ENCODE measurements around the gene GDA.

GDA gene

GRCh38 chr9:72193478-72193881 lies 44.2 kb downstream of the GDA start:
- Histone ChIP-seq H3K4ac (ENCODE audit: low read depth in 1 of 2, low read length in 2 of 2) (no peak overlapping the region), H2AFZ (ENCODE audit: low read depth, low read length) (no peak overlapping the region), H4K8ac (ENCODE audit: low read length) (no peak overlapping the region), H2AK5ac (ENCODE audit: low read length, severe bottlenecking) (no peak overlapping the region), H2BK12ac (ENCODE audit: low read length in 2 of 2) (no peak overlapping the region), H3K4me2 (ENCODE audit: low read length, poor library complexity, severe bottlenecking) (no peak overlapping the region), H3K4me3 (ENCODE audit: insufficient read depth in 1 of 2, low read depth in 1 of 2, low read length in 2 of 2) (no peak overlapping the region), H2BK120ac (ENCODE audit: low read depth, low read length) (no peak overlapping the region), H3K27ac (ENCODE audit: low read length, poor library complexity, severe bottlenecking) (no peak overlapping the region), H3K4me1 (ENCODE audit: control insufficient read depth, insufficient read depth, low read depth, low read length) (no peaks in the 10 kb centered on the region), H3K9me3 (ENCODE audit: control insufficient read depth, low read length) (no peaks in the 10 kb centered on the region), H3K36me3 (ENCODE audit: control insufficient read depth in 1 of 2, insufficient read depth in 2 of 2, low read depth in 1 of 2, low read length in 2 of 2) (no peaks in the 10 kb centered on the region), H2BK15ac (ENCODE audit: low read depth, poor library complexity, severe bottlenecking) (no peak overlapping the region), H3K18ac (ENCODE audit: low read depth in 1 of 2, low read length in 2 of 2) (no peak overlapping the region), H2BK5ac (ENCODE audit: low read depth, low read length, poor library complexity, severe bottlenecking) (no peak overlapping the region), H3K14ac (ENCODE audit: low read length in 2 of 2) (no peak overlapping the region), H4K91ac (ENCODE audit: low read length) (no peak overlapping the region), H3K27me3 (ENCODE audit: control insufficient read depth in 1 of 2, insufficient read depth in 1 of 2, low read length in 2 of 2) (no peaks in the 10 kb centered on the region), H3K9ac (ENCODE audit: low read length) (no peak overlapping the region), H3K23ac (ENCODE audit: low read length in 2 of 2) (no peak overlapping the region), H3K79me1 (replicated peaks; ENCODE audit: low read length, poor library complexity, severe bottlenecking) (no peaks in the 10 kb centered on the region)
- no peak for DNase-seq
- 78% methylated on average over 5 of the region's 5 CpGs for WGBS

- Histone ChIP-seq H2AFZ (ENCODE audit: low read depth, low read length) (no peak overlapping the region), H2BK15ac (ENCODE audit: low read depth, poor library complexity, severe bottlenecking) (no peak overlapping the region), H3K4ac (ENCODE audit: low read depth in 1 of 2, low read length in 2 of 2) (no peak overlapping the region), H3K4me3 (ENCODE audit: insufficient read depth in 1 of 2, low read depth in 1 of 2, low read length in 2 of 2) (no peak overlapping the region), H4K8ac (ENCODE audit: low read length) (no peak overlapping the region), H3K27me3 (ENCODE audit: control insufficient read depth in 1 of 2, insufficient read depth in 1 of 2, low read length in 2 of 2) (peaks cover 0 to 2% of the 10 kb centered on the region in 2 experiments), H3K18ac (ENCODE audit: low read depth in 1 of 2, low read length in 2 of 2) (no peak overlapping the region), H2BK5ac (ENCODE audit: low read depth, low read length, poor library complexity, severe bottlenecking) (no peak overlapping the region), H3K9me3 (ENCODE audit: control insufficient read depth, low read length) (no peaks in the 10 kb centered on the region), H3K23ac (ENCODE audit: low read length in 2 of 2) (no peak overlapping the region), H3K4me2 (ENCODE audit: low read length, poor library complexity, severe bottlenecking) (no peak overlapping the region), H2BK120ac (ENCODE audit: low read depth, low read length) (no peak overlapping the region), H3K79me1 (replicated peaks; ENCODE audit: low read length, poor library complexity, severe bottlenecking) (no peaks in the 10 kb centered on the region), H3K9ac (ENCODE audit: low read length) (no peak overlapping the region), H4K91ac (ENCODE audit: low read length) (no peak overlapping the region), H3K27ac (ENCODE audit: low read length, poor library complexity, severe bottlenecking) (no peak overlapping the region), H2BK12ac (ENCODE audit: low read length in 2 of 2) (no peak overlapping the region), H3K14ac (ENCODE audit: low read length in 2 of 2) (no peak overlapping the region), H3K36me3 (ENCODE audit: control insufficient read depth in 1 of 2, insufficient read depth in 2 of 2, low read depth in 1 of 2, low read length in 2 of 2) (no peaks in the 10 kb centered on the region), H3K4me1 (ENCODE audit: control insufficient read depth, insufficient read depth, low read depth, low read length) (no peaks in the 10 kb centered on the region), H2AK5ac (ENCODE audit: low read length, severe bottlenecking) (no peak overlapping the region)
- no peak for DNase-seq
- WGBS: 77% methylated on average over 3 of the region's 3 CpGs
Observed at GRCh38 chr9:72199238-72199637, 50.0 kb downstream of the GDA start.

GRCh38 chr9:72200452-72200851 lies 51.2 kb downstream of the GDA start:
- H2BK15ac ChIP-seq (ENCODE audit: low read depth, poor library complexity, severe bottlenecking): no peak overlapping the region
- H3K27ac ChIP-seq (ENCODE audit: low read length, poor library complexity, severe bottlenecking): no peak overlapping the region
- H3K14ac ChIP-seq (ENCODE audit: low read length in 2 of 2): no peak overlapping the region
- no peak overlapping the region for H4K91ac ChIP-seq (ENCODE audit: low read length)
- no peak overlapping the region for H3K4me3 ChIP-seq (ENCODE audit: insufficient read depth in 1 of 2, low read depth in 1 of 2, low read length in 2 of 2)
- H3K4me2 ChIP-seq (ENCODE audit: low read length, poor library complexity, severe bottlenecking): no peak overlapping the region
- no peaks in the 10 kb centered on the region for H3K9me3 ChIP-seq (ENCODE audit: control insufficient read depth, low read length)
- H3K4me1 ChIP-seq (ENCODE audit: control insufficient read depth, insufficient read depth, low read depth, low read length): no peaks in the 10 kb centered on the region
- no peak overlapping the region for H2BK5ac ChIP-seq (ENCODE audit: low read depth, low read length, poor library complexity, severe bottlenecking)
- no peak overlapping the region for H4K8ac ChIP-seq (ENCODE audit: low read length)
- no peak overlapping the region for H3K18ac ChIP-seq (ENCODE audit: low read depth in 1 of 2, low read length in 2 of 2)
- no peak overlapping the region for H3K9ac ChIP-seq (ENCODE audit: low read length)
- no peaks in the 10 kb centered on the region for H3K36me3 ChIP-seq (ENCODE audit: control insufficient read depth in 1 of 2, insufficient read depth in 2 of 2, low read depth in 1 of 2, low read length in 2 of 2)
- peaks cover 0 to 2% of the 10 kb centered on the region in 2 experiments for H3K27me3 ChIP-seq (ENCODE audit: control insufficient read depth in 1 of 2, insufficient read depth in 1 of 2, low read length in 2 of 2)
- 94% methylated on average over 6 of the region's 6 CpGs for WGBS
- no peak overlapping the region for H2BK120ac ChIP-seq (ENCODE audit: low read depth, low read length)
- H2AFZ ChIP-seq (ENCODE audit: low read depth, low read length): no peak overlapping the region
- no peak overlapping the region for H2BK12ac ChIP-seq (ENCODE audit: low read length in 2 of 2)
- no peaks in the 10 kb centered on the region for H3K79me1 ChIP-seq (replicated peaks; ENCODE audit: low read length, poor library complexity, severe bottlenecking)
- H3K23ac ChIP-seq (ENCODE audit: low read length in 2 of 2): no peak overlapping the region
- DNase-seq: no peak
- H2AK5ac ChIP-seq (ENCODE audit: low read length, severe bottlenecking): no peak overlapping the region
- H3K4ac ChIP-seq (ENCODE audit: low read depth in 1 of 2, low read length in 2 of 2): no peak overlapping the region

- 47% methylated on average over 5 of the region's 5 CpGs for WGBS
Observed at GRCh38 chr9:72202009-72202408, 52.8 kb downstream of the GDA start.

More at GRCh38 chr9:72202009-72202408, 52.8 kb downstream of the GDA start:
- Histone ChIP-seq H3K4me3 (ENCODE audit: insufficient read depth in 1 of 2, low read depth in 1 of 2, low read length in 2 of 2) (no peak overlapping the region), H3K27ac (ENCODE audit: low read length, poor library complexity, severe bottlenecking) (no peak overlapping the region), H2BK15ac (ENCODE audit: low read depth, poor library complexity, severe bottlenecking) (no peak overlapping the region), H3K23ac (ENCODE audit: low read length in 2 of 2) (no peak overlapping the region), H3K14ac (ENCODE audit: low read length in 2 of 2) (no peak overlapping the region), H3K27me3 (ENCODE audit: control insufficient read depth in 1 of 2, insufficient read depth in 1 of 2, low read length in 2 of 2) (peaks cover 0 to 2% of the 10 kb centered on the region in 2 experiments), H2AK5ac (ENCODE audit: low read length, severe bottlenecking) (no peak overlapping the region), H3K4me2 (ENCODE audit: low read length, poor library complexity, severe bottlenecking) (no peak overlapping the region), H4K91ac (ENCODE audit: low read length) (no peak overlapping the region), H4K8ac (ENCODE audit: low read length) (no peak overlapping the region), H3K79me1 (replicated peaks; ENCODE audit: low read length, poor library complexity, severe bottlenecking) (no peaks in the 10 kb centered on the region), H3K36me3 (ENCODE audit: control insufficient read depth in 1 of 2, insufficient read depth in 2 of 2, low read depth in 1 of 2, low read length in 2 of 2) (no peaks in the 10 kb centered on the region), H2BK5ac (ENCODE audit: low read depth, low read length, poor library complexity, severe bottlenecking) (no peak overlapping the region), H2AFZ (ENCODE audit: low read depth, low read length) (no peak overlapping the region), H2BK12ac (ENCODE audit: low read length in 2 of 2) (no peak overlapping the region), H2BK120ac (ENCODE audit: low read depth, low read length) (no peak overlapping the region), H3K9ac (ENCODE audit: low read length) (no peak overlapping the region), H3K4ac (ENCODE audit: low read depth in 1 of 2, low read length in 2 of 2) (no peak overlapping the region), H3K9me3 (ENCODE audit: control insufficient read depth, low read length) (no peaks in the 10 kb centered on the region), H3K4me1 (ENCODE audit: control insufficient read depth, insufficient read depth, low read depth, low read length) (no peaks in the 10 kb centered on the region), H3K18ac (ENCODE audit: low read depth in 1 of 2, low read length in 2 of 2) (no peak overlapping the region)
- DNase-seq: no peak
